ENCODE measurements around the gene SERPINE2.

The SERPINE2 gene

GRCh38 chr2:224041554-224041953 lies 2.5 kb upstream of the SERPINE2 start:
- Histone ChIP-seq H3K27me3 (replicated peaks) (no peaks in the 10 kb centered on the region), H3K27ac (no peak overlapping the region), H3K4me3 (ENCODE audit: low read depth, low read length) (no peak overlapping the region), H3K36me3 (replicated peaks) (no peaks in the 10 kb centered on the region)
- no peak for TF ChIP-seq CTCF (IDR thresholded peaks at IDR 0.05; ENCODE audit: low read depth, low read length, missing control alignments)
- in situ Hi-C loops (cut with HindIII; ENCODE audit: low pct_ligation_motif_present, low sequenced_read_pairs): no loop called here
- DNase-seq: no peak

GRCh38 chr2:224040753-224041152 lies 1.7 kb upstream of the SERPINE2 start:
- no peak for TF ChIP-seq CTCF (IDR thresholded peaks at IDR 0.05; ENCODE audit: low read depth, low read length, missing control alignments)
- in situ Hi-C loops (cut with HindIII; ENCODE audit: low pct_ligation_motif_present, low sequenced_read_pairs): no loop called here
- no peak for DNase-seq
- no peaks in the 10 kb centered on the region for H3K27me3 ChIP-seq (replicated peaks)
- H3K27ac ChIP-seq: no peak overlapping the region
- H3K4me3 ChIP-seq (ENCODE audit: low read depth, low read length): no peak overlapping the region
- no peaks in the 10 kb centered on the region for H3K36me3 ChIP-seq (replicated peaks)

GRCh38 chr2:224039770-224040440 lies 819 bp upstream of the SERPINE2 start:
- no peak for DNase-seq
- H3K4me3 ChIP-seq (ENCODE audit: low read depth, low read length): peak overlapping the region; percentile 61
- TF ChIP-seq CTCF (IDR thresholded peaks at IDR 0.05; ENCODE audit: low read depth, low read length, missing control alignments): no peak
- no peaks in the 10 kb centered on the region for H3K27me3 ChIP-seq (replicated peaks)
- no peaks in the 10 kb centered on the region for H3K36me3 ChIP-seq (replicated peaks)
- in situ Hi-C loops (cut with HindIII; ENCODE audit: low pct_ligation_motif_present, low sequenced_read_pairs): no loop called here
- no peak overlapping the region for H3K27ac ChIP-seq

GRCh38 chr2:224038830-224039079 lies 331 bp downstream of the SERPINE2 start:
- TF ChIP-seq CTCF (IDR thresholded peaks at IDR 0.05; ENCODE audit: low read depth, low read length, missing control alignments): no peak
- no peak overlapping the region for H3K27ac ChIP-seq
- H3K27me3 ChIP-seq (replicated peaks): no peaks in the 10 kb centered on the region
- peak overlapping the region; percentile 61 for H3K4me3 ChIP-seq (ENCODE audit: low read depth, low read length)
- no peak for DNase-seq
- no peaks in the 10 kb centered on the region for H3K36me3 ChIP-seq (replicated peaks)
- in situ Hi-C loops (cut with HindIII; ENCODE audit: low pct_ligation_motif_present, low sequenced_read_pairs): no loop called here

GRCh38 chr2:224038049-224038829 lies 847 bp downstream of the SERPINE2 start:
- no peak for TF ChIP-seq CTCF (IDR thresholded peaks at IDR 0.05; ENCODE audit: low read depth, low read length, missing control alignments)
- no peak overlapping the region for H3K27ac ChIP-seq
- in situ Hi-C loops (cut with HindIII; ENCODE audit: low pct_ligation_motif_present, low sequenced_read_pairs): no loop called here
- H3K36me3 ChIP-seq (replicated peaks): no peaks in the 10 kb centered on the region
- H3K27me3 ChIP-seq (replicated peaks): no peaks in the 10 kb centered on the region
- DNase-seq: no peak
- peak overlapping the region; percentile 61 for H3K4me3 ChIP-seq (ENCODE audit: low read depth, low read length)
